Glomerular visceral epithelial cell (primary cell): ENCODE results near the gene DDX25.
"Not testable (repeated sequence)": the region's sequence is repeated elsewhere in the genome, so short reads cannot be mapped to it uniquely, and the experiment has no call there.

Experiments used
- DNase-seq: peaks from one replicate; pipeline ENCODE4 v3.0.0-alpha.2; 2016; ENCODE audit errors: extremely low spot score

DDX25 gene

GRCh38 chr11:125904678-125905077 is 370 bp downstream of the DDX25 start:
- DNase-seq, result no peak

DNA sequence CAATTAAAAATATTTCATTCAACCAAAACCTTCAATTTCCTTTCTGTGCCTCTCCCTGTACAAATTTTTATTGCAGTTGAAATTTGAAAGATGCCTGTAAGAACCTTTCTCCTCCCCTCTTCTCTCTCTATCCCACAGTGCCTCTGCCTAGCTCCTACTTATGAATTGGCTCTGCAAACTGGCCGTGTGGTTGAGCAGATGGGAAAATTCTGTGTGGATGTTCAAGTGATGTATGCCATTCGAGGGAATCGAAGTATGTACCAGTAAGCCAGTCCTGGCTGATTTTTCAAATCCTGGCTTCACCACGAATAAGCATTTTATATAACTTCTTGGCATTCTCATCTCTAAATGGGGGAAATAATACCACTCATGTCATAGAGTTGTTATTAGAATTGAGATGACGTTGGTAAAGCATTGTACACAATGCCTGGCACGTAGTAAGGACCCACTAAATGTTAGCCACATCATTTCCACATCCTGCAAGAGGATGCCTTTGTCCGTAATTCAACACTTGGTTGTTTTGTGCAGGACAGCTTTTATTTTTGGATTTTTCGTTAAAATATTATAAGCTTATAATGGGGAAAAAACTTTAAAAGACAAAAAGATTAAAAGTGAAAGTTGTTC is 6.0 kb downstream of the DDX25 start:
- DNase-seq, result no peak

GRCh38 chr11:125914601-125915000 is 10.3 kb downstream of the DDX25 start:
- DNase-seq, result not testable (repeated sequence)

- DNase-seq, result no peak
These were observed 12.5 kb downstream of the DDX25 start for GRCh38 chr11:125916683-125917347.

DNA sequence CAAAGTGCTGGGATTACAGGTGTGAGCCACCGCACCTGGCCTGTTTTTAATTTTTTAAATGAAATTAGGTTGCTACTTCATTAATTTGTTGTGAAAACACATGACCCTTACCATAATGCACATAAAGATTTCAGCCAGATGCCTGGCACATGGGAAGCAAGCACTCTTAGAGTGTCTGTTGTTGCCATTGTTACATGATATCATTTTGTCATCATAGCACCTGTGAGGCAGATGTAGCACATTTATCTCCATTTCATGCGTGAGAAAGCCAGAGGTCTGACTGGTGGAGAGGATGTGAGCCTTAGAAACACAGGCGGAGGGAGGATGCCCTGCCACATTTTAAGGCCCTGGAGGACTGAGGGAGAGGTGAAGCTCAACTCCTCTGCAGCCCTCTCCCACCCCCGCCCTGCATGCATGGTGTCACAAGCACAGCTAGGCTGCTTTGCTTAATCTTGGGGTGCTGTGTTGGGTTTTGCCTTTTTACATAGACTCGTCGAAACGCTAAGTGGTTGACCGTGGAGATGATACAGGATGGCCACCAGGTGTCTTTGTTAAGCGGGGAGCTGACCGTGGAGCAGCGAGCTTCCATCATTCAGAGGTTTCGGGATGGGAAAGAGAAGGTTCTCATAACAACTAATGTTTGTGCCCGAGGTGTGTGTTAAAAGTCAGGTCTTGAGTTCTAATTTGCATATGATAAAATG is 14.0 kb downstream of the DDX25 start:
- DNase-seq, result no peak

DNA sequence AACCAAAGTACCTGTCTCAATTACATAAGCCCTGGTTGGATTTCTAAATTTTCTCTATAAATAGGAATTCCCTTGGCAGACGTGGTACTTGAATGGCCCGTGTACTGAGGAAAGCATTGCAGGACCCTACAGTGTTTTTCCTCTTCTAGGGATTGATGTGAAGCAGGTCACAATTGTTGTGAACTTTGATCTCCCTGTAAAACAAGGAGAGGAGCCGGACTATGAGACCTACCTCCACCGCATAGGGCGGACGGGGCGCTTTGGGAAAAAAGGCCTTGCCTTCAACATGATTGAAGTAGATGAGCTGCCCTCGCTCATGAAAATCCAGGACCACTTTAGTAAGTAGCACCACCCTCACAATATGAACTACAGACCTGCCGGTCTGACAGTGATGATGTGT is 16.7 kb downstream of the DDX25 start:
- no peak for DNase-seq

DNA sequence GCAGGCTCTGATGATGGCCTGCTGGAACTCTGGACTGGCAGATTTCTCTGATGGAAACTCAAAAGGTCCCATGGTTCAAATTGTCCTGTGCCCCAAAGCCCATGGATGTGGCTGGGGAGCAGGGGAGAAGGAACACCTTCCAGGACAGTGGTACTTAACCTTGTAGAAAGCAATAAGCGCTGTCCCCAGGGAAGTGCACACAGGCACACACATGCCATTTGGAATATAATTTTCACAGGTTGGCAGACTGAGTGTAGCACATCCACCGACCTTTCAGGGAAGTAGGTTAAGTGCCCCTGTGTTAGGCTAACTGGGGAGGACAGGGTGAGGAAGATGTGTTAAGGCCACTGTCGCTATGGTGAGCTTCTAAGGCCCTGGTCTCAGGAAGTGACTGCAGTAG is 17.8 kb downstream of the DDX25 start:
- DNase-seq, result no peak

- peak; percentile 63 for DNase-seq
These were observed 18.8 kb downstream of the DDX25 start for GRCh38 chr11:125923012-125923579.

DNA sequence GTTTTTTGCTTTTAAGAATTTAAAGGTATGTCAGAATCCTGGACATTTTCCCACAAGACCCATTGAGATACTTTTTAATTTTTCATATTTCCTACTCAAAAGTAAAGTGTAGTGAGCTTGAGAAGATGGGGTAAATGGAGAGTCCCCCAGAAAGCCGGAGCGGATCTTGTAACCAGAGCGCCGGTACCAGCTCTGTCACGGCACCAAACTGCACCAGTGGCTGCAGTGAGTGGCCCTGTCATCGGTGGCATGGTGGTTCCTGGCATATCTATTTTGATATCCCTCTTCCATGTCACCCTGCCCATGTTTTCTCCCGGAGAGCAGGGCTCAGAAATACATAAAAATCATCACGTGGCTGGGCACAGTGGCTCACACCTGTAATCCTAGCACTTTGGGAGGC is 19.3 kb downstream of the DDX25 start:
- no peak for DNase-seq

- DNase-seq, result no peak
These were observed 20.2 kb downstream of the DDX25 start for GRCh38 chr11:125924384-125925007.

GRCh38 chr11:125925247-125925740 is 21.0 kb downstream of the DDX25 start:
- DNase-seq, result no peak

- no peak for DNase-seq
These were observed 21.5 kb downstream of the DDX25 start for GRCh38 chr11:125925804-125926203.

GRCh38 chr11:125926682-125927081 is 22.4 kb downstream of the DDX25 start:
- DNase-seq, result no peak

- no peak for DNase-seq
These were observed 25.3 kb downstream of the DDX25 start for GRCh38 chr11:125929445-125930075.

- no peak for DNase-seq
These were observed 25.8 kb downstream of the DDX25 start for GRCh38 chr11:125930076-125930450.

DNA sequence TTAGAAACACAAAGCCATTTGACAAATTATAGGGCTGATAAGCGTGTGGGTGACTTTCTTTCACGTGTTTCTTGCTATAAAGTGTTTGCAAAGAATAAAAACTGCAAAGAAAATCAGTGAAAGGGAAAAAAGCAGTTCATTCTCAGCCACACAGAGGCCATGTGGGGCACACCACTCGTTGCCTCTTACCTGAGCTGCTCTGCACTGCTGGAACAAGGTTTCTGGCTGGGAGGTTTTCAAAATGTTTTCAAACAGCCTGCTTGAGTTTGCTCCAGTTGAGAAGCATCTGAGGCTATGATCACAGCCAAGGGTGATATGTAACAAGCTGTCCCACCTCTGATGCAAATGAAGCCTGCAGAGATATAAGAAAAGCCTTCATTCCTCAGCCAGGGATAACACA is 26.8 kb downstream of the DDX25 start:
- no peak for DNase-seq

DNA sequence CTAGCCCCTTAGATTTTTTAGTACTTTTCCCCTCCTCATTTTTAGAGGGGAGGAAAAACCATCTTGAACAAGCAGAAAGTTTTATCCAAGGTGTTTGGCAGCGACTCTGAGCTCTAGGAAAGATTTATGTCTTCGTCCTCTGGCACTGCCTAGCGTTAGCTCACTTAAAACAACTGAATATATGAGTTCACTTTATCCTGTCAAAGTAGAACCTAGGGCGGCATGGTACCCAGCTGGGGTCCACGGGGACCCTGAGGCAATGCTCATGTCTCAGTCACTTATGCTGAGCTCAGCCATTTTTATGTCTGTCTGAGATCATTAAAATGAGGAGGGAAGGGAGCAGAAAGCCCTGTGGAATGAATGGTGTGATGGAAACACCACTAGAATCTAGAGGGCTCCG is 27.4 kb downstream of the DDX25 start:
- no peak for DNase-seq

DNA sequence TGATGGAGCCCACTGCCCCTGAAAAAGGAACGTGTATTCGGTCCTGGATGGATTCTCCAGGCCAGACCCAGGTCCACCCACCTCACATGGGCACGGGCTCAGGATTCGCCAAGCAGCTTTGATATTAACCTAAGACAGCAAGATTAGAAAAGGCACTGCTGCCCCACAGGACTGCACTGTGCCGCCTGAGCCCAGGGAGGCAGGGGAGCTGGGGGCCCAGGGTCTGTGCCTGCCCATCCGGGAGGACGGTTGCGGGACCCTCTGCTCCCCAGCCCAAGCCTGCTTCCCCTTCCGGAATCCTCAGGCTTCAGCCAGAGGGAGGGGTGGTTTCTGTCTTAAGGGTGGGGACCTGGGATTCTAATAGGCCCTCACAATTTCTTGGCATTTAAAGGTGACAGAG is 28.0 kb downstream of the DDX25 start:
- no peak for DNase-seq

GRCh38 chr11:125933030-125933813 is 28.9 kb downstream of the DDX25 start:
- DNase-seq, result no peak

- no peak for DNase-seq
These were observed 30.2 kb downstream of the DDX25 start for GRCh38 chr11:125934473-125934872.

DNA sequence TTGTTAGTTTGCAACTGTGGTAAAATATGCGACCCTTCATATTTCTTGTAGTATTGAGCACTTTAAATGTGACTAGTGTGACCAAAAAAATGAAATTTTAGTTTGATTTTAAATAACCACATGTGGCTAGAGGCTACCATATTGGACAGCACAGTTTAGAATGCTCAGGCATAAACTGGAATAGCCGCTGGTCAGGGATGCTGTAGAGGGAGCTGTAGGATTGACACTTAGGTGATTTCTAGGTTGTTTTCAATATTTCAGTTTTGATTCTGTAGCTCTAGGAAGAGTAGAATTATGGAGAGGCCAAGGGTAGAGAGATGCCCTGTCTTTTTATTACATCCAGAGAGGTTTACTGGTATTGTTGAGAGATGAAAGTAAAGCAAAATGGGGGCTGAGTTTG is 30.7 kb downstream of the DDX25 start:
- DNase-seq, result no peak
